ENCODE data around the gene GSTM4. TPM values are rescaled to one million over a fixed set of nuclear protein-coding genes. Genes with fewer than 3 reads are reported as not detected.
"Not testable (repeated sequence)": the region's sequence is repeated elsewhere in the genome, so short reads cannot be mapped to it uniquely, and the experiment has no call there.

The GSTM4 gene
- total RNA-seq, 1 donor from 2014 or later: 4.6 TPM

- no peak overlapping the region for H2AFZ ChIP-seq (ENCODE audit: low read depth, low read length)
- H3K4me2 ChIP-seq (ENCODE audit: low read length): no peak overlapping the region
Observed at GRCh38 chr1:109691759-109692158, 35.9 kb downstream of the GSTM4 start.

GRCh38 chr1:109694400-109694799 lies 38.5 kb downstream of the GSTM4 start:
- H3K9me3 Mint-ChIP-seq (ENCODE audit: unreplicated experiment); H3K27ac ChIP-seq (ENCODE audit: low read depth, low read length); DNase-seq (ENCODE audit: low read depth); H3K4me3 Mint-ChIP-seq (ENCODE audit: unreplicated experiment); H3K36me3 ChIP-seq (ENCODE audit: insufficient read depth, low read length); H3K4me2 ChIP-seq (ENCODE audit: low read length); H4K20me1 ChIP-seq (ENCODE audit: insufficient read depth, low read length); H3K4me3 ChIP-seq (ENCODE audit: insufficient read depth, low read depth, low read length); H3K4me1 Mint-ChIP-seq (ENCODE audit: low read depth, unreplicated experiment); H3K36me3 Mint-ChIP-seq (ENCODE audit: low read depth, unreplicated experiment); H3K4me1 ChIP-seq (ENCODE audit: insufficient read depth, low read length); H3K27me3 ChIP-seq (ENCODE audit: insufficient read depth, low read length); FAIRE-seq; H3K9ac ChIP-seq (ENCODE audit: low read length); H3K27ac Mint-ChIP-seq (ENCODE audit: unreplicated experiment); H2AFZ ChIP-seq (ENCODE audit: low read depth, low read length); H3K9me3 ChIP-seq (ENCODE audit: insufficient read depth, low read depth, low read length); H3K79me2 ChIP-seq (ENCODE audit: insufficient read depth, low read length); H3K27me3 Mint-ChIP-seq (ENCODE audit: low read depth, unreplicated experiment): not testable (repeated sequence)

More at GRCh38 chr1:109691759-109692158, 35.9 kb downstream of the GSTM4 start:
- H3K4me1 Mint-ChIP-seq (ENCODE audit: low read depth, unreplicated experiment): no peaks in the 10 kb centered on the region
- H4K20me1 ChIP-seq (ENCODE audit: insufficient read depth, low read length): no peaks in the 10 kb centered on the region
- H3K9ac ChIP-seq (ENCODE audit: low read length): no peak overlapping the region
- no peaks in the 10 kb centered on the region for H3K79me2 ChIP-seq (ENCODE audit: insufficient read depth, low read length)
- H3K4me3 Mint-ChIP-seq (ENCODE audit: unreplicated experiment): no peak overlapping the region
- no peak overlapping the region for H3K27ac Mint-ChIP-seq (ENCODE audit: unreplicated experiment)
- no peaks in the 10 kb centered on the region for H3K36me3 Mint-ChIP-seq (ENCODE audit: low read depth, unreplicated experiment)
- H3K27me3 Mint-ChIP-seq (ENCODE audit: low read depth, unreplicated experiment): no peaks in the 10 kb centered on the region
- H3K4me3 ChIP-seq (ENCODE audit: insufficient read depth, low read depth, low read length): no peak overlapping the region
- H3K27ac ChIP-seq (ENCODE audit: low read depth, low read length): no peak overlapping the region
- TF ChIP-seq CTCF (IDR thresholded peaks at IDR 0.05; ENCODE audit: insufficient read depth, low read depth, low read length) (no peak), EZH2 (IDR thresholded peaks at IDR 0.05; ENCODE audit: insufficient read depth, low read length) (no peak)
- no peaks in the 10 kb centered on the region for H3K27me3 ChIP-seq (ENCODE audit: insufficient read depth, low read length)
- no peaks in the 10 kb centered on the region for H3K36me3 ChIP-seq (ENCODE audit: insufficient read depth, low read length)
- DNase-seq (ENCODE audit: low read depth) (no peak), FAIRE-seq (no peak)
- H3K4me1 ChIP-seq (ENCODE audit: insufficient read depth, low read length): peaks cover 10% of the 10 kb centered on the region
- no peaks in the 10 kb centered on the region for H3K9me3 Mint-ChIP-seq (ENCODE audit: unreplicated experiment)
- H3K9me3 ChIP-seq (ENCODE audit: insufficient read depth, low read depth, low read length): no peaks in the 10 kb centered on the region

- not testable (repeated sequence) for H3K4me3 ChIP-seq (ENCODE audit: insufficient read depth, low read depth, low read length); H3K27me3 Mint-ChIP-seq (ENCODE audit: low read depth, unreplicated experiment); H3K36me3 Mint-ChIP-seq (ENCODE audit: low read depth, unreplicated experiment); H3K36me3 ChIP-seq (ENCODE audit: insufficient read depth, low read length); H3K27me3 ChIP-seq (ENCODE audit: insufficient read depth, low read length); H3K9ac ChIP-seq (ENCODE audit: low read length); H2AFZ ChIP-seq (ENCODE audit: low read depth, low read length); H3K4me1 Mint-ChIP-seq (ENCODE audit: low read depth, unreplicated experiment); H3K27ac Mint-ChIP-seq (ENCODE audit: unreplicated experiment); H3K9me3 Mint-ChIP-seq (ENCODE audit: unreplicated experiment); H3K79me2 ChIP-seq (ENCODE audit: insufficient read depth, low read length); DNase-seq (ENCODE audit: low read depth); H3K4me1 ChIP-seq (ENCODE audit: insufficient read depth, low read length); H3K9me3 ChIP-seq (ENCODE audit: insufficient read depth, low read depth, low read length); H4K20me1 ChIP-seq (ENCODE audit: insufficient read depth, low read length); H3K27ac ChIP-seq (ENCODE audit: low read depth, low read length); FAIRE-seq; H3K4me2 ChIP-seq (ENCODE audit: low read length); H3K4me3 Mint-ChIP-seq (ENCODE audit: unreplicated experiment)
Observed at GRCh38 chr1:109695138-109695537, 39.2 kb downstream of the GSTM4 start.

- Histone ChIP-seq H3K27ac (ENCODE audit: low read depth, low read length) (no peak overlapping the region), H4K20me1 (ENCODE audit: insufficient read depth, low read length) (no peaks in the 10 kb centered on the region), H3K9me3 (ENCODE audit: insufficient read depth, low read depth, low read length) (no peaks in the 10 kb centered on the region), H3K36me3 (ENCODE audit: insufficient read depth, low read length) (no peaks in the 10 kb centered on the region), H3K4me3 (ENCODE audit: insufficient read depth, low read depth, low read length) (no peak overlapping the region), H3K4me1 (ENCODE audit: insufficient read depth, low read length) (peaks cover 3% of the 10 kb centered on the region), H3K9ac (ENCODE audit: low read length) (no peak overlapping the region), H3K79me2 (ENCODE audit: insufficient read depth, low read length) (no peaks in the 10 kb centered on the region), H2AFZ (ENCODE audit: low read depth, low read length) (no peak overlapping the region), H3K4me2 (ENCODE audit: low read length) (no peak overlapping the region), H3K27me3 (ENCODE audit: insufficient read depth, low read length) (no peaks in the 10 kb centered on the region)
- no peak for DNase-seq (ENCODE audit: low read depth)
- TF ChIP-seq EZH2 (IDR thresholded peaks at IDR 0.05; ENCODE audit: insufficient read depth, low read length) (no peak), CTCF (IDR thresholded peaks at IDR 0.05; ENCODE audit: insufficient read depth, low read depth, low read length) (no peak)
- Mint-ChIP-seq H3K9me3 (ENCODE audit: unreplicated experiment) (no peaks in the 10 kb centered on the region), H3K4me3 (ENCODE audit: unreplicated experiment) (no peak overlapping the region), H3K27ac (ENCODE audit: unreplicated experiment) (no peak overlapping the region), H3K4me1 (ENCODE audit: low read depth, unreplicated experiment) (no peaks in the 10 kb centered on the region), H3K36me3 (ENCODE audit: low read depth, unreplicated experiment) (no peaks in the 10 kb centered on the region), H3K27me3 (ENCODE audit: low read depth, unreplicated experiment) (no peaks in the 10 kb centered on the region)
- no peak for FAIRE-seq
Observed at GRCh38 chr1:109697066-109697465, 41.2 kb downstream of the GSTM4 start.

DNA sequence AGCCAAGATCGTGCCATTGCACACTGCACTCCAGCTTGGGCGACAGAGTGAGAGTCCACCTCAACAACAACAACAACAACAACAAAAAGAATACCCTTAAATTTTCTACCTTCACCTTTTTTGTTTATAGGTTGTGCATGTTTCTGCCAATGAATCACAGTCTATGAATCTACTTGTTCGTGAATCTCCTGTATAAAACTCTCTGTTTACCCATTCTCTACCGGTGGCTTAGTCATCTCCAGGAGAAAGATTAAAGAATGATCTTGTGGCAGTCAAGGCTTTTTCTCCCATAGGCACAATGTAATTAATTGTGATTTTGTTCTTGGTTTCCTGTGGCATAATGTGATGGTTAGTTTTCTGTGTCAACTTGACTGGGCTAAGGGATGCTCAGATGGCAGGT lies 42.0 kb downstream of the GSTM4 start:
- H3K4me3 Mint-ChIP-seq (ENCODE audit: unreplicated experiment); H3K27ac ChIP-seq (ENCODE audit: low read depth, low read length); H4K20me1 ChIP-seq (ENCODE audit: insufficient read depth, low read length); H3K79me2 ChIP-seq (ENCODE audit: insufficient read depth, low read length); H3K27me3 ChIP-seq (ENCODE audit: insufficient read depth, low read length); DNase-seq (ENCODE audit: low read depth); H3K27ac Mint-ChIP-seq (ENCODE audit: unreplicated experiment); H2AFZ ChIP-seq (ENCODE audit: low read depth, low read length); H3K36me3 Mint-ChIP-seq (ENCODE audit: low read depth, unreplicated experiment); H3K9me3 ChIP-seq (ENCODE audit: insufficient read depth, low read depth, low read length); H3K4me1 ChIP-seq (ENCODE audit: insufficient read depth, low read length); H3K9me3 Mint-ChIP-seq (ENCODE audit: unreplicated experiment); H3K4me3 ChIP-seq (ENCODE audit: insufficient read depth, low read depth, low read length); H3K9ac ChIP-seq (ENCODE audit: low read length); H3K27me3 Mint-ChIP-seq (ENCODE audit: low read depth, unreplicated experiment); H3K4me2 ChIP-seq (ENCODE audit: low read length); H3K36me3 ChIP-seq (ENCODE audit: insufficient read depth, low read length); H3K4me1 Mint-ChIP-seq (ENCODE audit: low read depth, unreplicated experiment); FAIRE-seq: not testable (repeated sequence)

Data from astrocyte (in vitro differentiated cells and primary cell).